Pons (tissue), 1 donor: ENCODE data around the gene HOXA1.

Experiments
- DNase-seq: peaks from one replicate; pipeline ENCODE4 v3.0.0-alpha.2; 2016; ENCODE audit warnings: low spot score

The HOXA1 gene

DNA sequence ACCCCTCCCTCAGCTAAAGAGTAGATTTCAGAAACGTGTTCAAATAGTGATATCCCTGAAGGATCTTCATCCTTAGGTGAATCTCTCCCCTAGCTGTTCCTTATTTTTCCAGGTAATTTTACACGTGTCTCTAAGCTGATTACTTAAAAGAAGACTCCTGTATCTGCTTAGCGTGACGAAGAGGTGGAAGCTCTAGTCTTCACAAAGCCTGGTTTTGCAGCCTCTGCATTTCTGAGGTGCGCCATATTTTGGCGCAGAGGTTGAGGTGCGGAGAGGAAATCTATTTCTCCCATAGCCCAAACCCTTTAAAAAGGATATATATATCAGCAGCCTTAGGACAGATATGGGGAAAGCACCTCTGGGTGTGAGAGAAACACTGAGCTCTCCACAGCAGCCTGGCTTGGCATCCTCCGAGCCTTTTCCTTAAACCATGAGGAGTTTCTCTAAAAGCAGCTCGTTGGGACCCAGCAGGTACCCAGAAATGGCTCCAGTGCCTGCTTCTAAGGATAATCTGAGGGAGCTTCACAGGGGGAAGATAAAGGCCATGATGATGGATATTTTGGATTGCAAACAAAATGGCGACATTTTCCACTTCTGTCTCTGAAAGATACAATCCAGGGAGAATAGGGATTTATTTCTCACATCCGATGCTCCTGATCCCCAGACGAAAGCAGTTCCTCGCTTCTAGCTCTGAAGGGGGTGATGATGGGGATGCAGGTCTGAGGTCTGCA is 9.7 kb upstream of the HOXA1 start:
- no peak for DNase-seq

DNA sequence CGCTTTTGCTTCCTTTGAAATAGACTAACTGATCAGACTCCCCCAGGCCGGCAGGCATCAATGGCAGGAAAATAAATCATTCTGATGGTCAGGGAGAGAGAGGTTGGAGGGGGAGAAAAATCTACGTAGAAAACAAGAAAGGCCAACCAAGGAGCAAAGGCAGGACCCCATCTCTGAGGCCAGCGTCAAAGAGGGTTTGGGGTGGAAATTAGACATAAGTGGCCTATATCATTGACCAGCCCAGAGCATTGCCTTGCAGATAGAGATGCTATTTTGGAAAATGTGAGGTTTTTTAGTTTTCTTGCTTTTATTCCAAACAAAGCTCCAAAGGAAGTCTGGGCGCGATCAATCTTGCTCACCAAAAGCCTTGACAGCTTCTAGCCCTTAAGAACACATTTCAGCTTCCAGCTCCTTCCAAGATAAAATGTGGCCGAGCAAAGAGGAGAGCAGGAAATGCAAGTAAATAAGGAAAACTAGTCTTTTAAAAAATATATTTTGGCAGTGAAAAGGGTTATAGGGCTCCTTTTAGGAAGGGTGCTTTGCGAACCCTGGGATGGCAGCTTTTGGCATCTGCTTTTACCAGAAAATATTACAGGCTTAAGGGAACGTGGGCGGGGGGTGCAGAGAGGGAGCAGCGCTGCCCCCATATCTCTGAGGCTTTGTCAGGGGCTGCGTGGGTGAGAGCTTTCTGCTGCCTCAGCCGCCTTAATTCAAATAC is 8.7 kb upstream of the HOXA1 start:
- no peak for DNase-seq

DNA sequence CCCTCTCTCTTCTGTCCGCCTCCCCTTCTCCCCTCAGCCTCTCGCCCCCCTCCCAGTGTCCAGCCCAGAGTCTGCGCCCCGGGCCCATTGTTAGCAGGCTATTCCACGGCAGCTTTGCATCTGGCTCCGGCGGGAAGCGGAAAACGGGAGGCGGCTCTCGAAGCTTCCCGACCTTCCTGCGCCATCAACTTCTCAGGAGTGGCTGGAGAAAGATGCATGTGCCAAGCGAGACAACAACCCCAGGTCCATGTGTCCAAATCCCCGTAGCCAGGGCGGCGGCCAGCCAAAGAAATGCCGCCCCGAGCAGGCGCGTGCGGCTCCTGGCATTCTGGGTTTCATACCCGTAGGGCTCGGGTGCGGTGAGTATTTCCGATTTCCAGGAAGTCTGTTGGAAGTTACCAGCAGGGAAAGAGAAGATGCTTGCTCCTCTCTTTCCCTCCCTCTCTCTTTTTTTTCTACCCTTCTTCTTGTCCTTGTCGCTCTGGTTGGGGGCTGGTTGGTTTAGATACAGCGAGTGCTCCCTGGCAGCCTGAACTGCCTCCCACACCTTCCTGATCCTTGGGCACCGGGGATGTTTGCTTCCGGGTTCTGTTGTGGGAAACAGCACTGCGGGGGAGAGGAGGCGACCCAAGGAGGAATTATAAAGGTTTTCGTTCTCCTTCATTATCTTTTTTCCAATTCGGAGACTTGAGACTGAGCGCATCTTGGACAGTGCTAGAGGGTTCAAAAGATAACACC is 7.9 kb upstream of the HOXA1 start:
- DNase-seq = no peak

DNA sequence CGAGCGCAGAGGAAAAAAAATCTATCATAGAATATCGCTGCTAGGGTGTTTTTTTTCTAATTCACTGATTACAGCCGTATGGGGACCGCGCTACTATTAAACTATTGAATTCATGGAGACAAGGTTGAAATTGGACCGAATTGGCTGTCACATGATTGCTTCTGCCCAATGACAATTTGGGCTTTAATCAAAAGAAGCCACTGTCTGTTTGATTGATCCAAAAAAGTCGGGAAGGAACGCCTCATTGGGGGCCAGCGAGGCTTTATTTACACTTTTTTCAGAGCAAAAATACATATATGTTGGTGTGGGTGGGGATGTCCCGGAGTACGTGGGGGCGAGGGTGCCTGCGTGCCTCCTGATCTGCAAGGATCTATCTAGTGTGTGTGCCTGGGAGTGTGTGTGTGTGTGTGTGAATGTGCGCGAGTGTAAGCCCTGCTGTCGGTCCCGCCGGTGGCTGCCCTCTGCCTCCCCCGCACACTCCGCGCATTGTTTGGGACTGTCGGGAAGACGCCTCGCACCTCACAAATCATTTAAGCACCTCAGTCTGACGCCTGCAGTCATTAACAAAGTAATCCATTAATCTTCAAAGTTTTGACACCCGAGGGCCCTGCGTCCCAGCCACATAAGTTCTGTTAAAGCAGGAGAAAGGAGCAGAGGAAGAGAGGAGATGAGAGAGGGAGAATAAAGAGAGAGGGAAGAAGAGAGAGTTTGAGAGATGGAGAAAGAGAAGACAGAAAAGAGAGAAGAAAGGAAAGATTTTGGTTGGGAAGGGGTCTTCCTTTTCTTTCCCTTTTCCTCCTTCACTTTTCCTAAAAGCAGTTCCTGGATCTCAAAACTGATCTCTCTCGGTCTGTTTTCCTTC is 7.0 kb upstream of the HOXA1 start, which contains the start of gene HOXA2:
Gene HOXA2, minus strand, starts transcription at position 103 of the 862 bp plus-strand sequence. CDS start 183 bp downstream, outside the sequence.
- no peak for DNase-seq

DNA sequence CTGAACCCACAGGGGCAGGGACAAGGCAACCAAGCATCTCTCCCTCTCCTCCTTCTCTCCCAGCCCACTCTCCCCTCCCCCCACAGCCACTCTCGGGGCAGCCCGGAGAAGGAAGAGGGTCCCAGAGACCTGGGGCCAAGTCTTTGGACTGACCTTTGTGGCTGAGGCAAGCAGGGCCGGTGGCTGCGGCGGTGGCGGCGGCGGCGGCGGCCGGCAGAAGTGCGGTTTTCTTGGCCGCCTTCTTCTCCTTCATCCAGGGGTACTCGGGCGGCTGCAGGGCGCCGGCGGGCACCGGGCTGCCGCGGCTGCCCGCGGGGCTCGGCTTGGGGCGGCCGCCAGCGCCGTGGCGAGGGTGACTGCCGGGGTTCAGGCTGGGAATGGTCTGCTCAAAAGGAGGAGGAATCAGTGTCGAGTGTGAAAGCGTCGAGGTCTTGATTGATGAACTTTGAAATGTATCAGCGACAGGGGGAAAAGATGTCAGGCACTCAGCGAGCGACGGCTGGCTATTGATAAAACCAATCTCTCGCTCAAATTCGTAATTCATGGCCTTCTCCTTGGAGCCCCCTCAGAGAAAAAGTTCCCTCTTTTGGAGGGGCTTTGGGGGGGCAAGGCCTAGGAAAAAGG is 6.3 kb upstream of the HOXA1 start:
- no peak for DNase-seq

DNA sequence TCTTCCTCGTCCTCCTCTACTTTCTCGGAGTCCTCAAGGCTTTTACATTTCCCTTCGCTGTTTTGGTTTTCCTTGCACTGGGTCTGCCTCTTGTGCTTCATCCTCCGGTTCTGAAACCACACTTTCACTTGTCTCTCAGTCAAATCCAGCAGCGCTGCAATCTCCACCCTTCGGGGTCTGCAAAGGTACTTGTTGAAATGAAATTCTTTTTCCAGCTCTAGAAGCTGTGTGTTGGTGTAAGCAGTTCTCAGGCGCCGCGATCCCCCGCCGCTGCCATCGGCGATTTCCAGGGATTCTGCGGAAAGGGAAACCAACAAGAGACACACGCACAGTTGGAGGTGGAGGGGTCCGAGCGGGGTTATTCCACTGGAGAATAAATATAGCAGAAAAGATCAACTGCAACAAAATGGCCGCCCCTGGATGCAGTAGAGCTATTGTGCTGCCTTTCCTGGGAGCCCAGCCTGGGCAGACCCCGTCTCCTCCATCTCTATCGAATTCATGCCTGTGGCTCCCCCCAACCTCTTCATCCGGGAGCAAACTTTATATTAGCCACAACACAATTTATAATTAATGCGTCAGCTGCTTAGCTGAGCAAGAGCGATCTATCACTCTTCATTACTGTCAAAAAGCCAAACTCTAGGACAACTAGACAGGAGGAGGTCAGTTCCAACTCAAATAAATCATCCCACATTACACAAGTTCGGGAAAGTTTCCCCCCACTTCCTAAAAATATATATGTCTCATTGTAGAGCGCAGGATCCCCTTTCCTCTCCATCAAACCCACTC is 5.6 kb upstream of the HOXA1 start:
- no peak for DNase-seq

DNA sequence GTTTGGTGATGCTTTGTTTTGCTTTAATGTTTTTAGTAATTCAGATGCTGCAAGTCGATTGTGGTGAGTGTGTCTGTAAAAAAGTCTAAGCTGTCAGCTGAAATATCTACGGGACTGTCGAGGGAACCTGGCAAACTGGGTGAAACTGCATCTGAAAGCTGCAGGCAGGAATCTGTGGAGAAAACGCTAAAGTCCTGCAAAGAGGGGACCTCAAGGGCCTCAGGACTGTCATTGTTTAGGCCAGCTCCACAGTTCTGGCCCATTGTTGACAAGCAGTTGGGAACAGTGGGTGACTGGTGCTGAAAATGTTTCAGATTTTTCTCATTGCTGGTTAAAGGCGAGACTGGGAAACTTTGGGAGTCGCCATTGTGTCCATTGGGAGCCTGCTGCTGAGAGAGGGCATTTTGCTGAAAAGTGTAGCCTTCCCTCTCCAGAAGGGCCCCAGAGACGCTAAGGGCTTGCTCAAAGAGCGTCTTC is 4.9 kb upstream of the HOXA1 start:
- DNase-seq = no peak

DNA sequence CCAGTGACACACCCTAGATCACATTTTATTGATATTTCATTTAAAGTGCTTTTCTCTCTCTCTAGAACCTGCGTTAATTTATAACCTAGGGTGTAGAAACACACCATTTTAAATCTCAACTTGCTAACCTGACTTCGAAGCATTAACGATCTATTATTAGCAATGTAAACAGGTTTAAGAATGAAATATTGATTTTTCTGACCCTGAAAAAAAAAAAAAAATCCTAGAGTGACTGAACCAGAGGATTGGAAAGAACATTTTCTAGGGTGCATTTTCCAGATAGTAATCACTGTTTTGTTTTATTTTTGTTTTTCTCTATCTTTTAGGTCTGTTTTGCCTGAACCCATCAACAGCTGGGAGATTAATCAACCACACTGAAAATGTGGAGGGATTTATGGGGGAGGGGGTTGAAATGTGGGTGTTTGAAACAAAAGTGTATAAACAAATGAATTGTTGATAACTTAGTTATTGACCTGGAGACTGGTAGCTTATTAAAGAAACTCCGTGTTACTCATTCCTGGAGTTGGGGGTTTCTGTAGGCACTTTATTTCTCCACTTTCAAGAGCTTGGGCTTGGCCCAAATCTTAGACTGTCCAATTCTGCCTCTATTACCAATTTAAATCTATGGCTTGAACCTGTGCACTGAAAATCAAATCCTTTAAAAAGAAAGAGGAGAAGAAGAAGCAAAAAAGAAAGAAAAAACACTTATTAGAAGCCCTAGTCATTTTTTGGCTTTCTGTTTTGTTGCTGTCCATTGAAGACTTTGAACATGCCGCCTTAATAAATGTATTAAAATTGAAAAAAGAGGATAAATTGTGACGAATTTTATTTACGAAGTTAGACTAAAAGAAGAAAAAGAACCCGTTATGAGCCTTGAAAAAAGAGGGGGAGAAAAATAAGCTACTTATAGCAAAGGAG is 3.9 kb upstream of the HOXA1 start:
- DNase-seq = no peak

DNA sequence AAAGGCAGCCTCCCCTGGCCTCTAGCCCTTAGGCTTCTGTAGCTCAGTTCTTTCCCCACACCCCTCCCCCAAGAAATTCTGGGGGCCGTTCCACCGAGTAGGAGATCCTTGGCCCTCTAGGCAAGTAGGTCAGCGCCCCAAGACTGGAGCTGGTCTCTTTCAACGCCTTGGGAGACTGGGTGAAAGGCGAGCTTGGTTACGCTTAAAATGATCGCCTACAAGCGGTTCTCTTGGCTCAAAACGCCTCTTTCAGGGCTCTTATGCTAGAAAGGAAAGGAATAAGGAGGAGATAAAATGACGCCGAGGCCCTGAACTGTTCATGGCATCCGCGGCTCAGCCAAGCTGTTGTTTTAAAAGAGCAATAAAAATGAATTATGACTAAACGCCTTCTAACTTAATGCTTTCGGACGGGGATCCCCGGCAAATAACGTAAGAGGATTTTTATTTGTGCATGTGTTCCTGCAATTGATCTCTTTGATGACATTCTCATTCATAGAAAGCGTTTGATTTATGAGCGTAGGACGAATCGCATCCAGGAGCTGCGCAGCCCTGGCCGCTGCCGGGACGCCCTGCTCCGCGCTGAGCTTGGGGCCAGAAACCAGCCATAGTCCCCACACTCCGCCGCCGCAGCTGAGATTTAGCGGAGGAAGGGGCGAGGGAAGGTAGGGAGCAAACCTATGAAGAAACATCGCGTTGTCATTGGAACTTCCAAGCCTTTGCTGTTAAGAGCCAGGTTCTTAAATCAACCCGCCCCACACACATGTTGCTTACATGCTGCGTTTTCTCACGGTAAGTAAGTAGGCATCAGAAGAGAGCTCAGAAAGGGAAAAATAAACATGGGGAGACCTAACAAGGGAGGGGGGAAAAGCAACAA is 3.0 kb upstream of the HOXA1 start:
- DNase-seq = no peak

DNA sequence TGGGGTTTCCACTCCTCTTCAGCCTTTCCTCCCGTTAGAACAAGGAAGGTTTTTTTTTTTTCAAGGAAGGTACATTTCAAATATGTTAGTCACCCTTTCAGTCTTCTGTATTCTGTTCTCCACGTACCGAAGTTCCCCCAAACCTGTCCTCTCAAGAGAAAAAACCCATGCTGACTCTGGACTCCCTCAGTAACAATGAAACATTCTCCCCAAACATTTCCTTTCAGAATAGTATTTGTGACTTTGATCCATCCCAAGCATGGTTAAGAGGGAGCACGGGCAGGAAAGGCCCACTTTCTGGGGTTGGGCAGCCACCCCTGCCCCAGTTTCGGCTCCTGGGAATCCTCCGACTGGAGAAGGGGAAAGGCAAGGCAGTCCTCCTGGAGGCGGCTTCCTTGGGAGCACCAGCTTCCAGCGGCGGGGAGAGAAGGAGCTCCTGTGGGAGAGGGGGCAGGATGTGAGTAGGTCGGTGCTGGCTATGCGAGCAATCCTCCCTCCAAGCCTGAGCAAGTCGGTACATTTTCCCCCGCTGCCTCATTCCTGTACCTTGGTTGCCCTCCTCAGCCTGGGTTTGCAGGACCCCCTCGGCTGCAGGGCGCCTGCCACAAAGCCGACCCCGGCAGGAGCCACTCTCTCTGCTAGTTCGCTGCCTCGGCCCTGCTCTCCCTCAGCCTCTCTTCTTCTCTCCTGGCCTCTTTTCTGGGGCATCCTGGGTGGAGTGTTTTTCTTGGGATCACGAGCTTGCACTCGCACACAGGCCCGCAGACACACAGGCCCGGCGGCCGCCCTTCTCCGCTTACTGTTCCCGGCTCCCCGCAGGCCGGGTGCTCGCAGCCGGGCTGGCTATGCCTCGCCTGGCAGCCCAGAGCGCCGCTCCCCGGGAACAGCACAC is 2.1 kb upstream of the HOXA1 start:
- no peak for DNase-seq

DNA sequence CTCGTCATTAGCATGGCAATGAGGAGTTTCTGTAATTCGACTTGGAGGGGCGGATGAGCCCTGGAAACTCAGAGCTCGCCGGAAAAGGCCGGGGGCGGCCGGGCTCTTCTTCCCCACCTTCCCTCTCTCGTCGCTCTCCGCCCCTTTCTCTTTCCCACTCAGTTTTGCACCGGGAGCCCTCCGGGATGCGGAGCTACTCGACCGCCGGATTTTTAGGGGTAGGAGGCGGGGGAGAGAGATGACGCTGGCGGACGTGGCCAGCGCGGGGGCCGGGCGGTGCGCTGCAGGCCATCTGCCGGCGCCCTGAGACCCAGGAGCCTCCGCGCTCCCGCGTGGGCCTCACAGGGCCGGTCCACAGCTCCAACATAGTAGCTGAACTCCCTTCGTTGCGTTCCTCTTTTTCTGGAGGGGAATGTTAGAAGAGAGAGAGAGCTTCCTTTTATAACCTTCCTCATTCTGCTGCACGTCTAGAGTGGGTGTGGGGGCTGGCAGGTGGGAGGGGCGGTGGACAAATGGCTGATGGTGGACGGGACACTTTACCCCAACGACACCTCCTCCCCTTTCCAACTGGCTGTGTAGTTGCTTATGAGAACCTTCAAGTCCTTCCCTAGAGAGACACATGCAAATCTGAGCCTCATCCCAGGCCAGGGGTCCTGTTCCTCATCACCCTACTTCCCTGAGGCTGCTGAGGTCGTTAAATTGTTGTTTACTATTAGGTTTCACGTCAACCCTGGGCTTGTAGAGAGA is 1.1 kb upstream of the HOXA1 start:
- no peak for DNase-seq

DNA sequence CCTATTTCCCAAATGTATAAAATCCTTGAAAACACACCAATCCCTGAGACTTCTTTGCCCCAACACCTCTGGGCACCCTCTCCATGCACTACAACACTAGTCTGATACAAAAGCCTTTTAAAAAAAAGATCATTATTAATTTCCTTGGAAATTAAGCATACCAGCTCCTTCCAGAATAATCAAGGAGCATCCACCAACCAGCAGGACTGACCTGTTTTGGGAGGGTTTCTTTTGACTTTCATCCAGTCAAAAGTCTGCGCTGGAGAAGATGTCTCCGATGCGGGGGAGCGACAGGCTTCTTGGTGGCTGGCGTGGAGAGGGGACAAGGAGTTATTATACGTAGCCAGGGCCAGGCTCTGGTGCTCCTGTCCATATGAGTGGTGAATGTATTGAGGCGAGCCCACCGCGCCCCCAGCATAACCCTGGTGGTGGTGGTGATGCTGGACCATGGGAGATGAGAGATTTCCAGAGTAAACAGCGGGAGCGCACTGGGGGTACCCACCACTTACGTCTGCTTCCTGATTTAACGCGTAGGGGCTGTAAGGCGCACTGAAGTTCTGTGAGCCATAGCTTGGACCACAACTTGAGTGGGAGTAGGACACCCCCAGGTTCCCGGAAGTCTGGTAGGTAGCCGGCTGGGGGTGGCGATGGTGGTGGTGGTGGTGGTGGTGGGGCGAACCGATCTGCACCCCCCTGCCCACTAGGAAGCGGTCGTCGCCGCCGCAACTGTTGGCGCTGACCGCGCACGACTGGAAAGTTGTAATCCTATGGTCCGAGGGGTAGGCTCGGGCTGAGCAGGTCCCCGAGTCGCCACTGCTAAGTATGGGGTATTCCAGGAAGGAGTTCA is 527 bp downstream of the HOXA1 start:
- no peak for DNase-seq

DNA sequence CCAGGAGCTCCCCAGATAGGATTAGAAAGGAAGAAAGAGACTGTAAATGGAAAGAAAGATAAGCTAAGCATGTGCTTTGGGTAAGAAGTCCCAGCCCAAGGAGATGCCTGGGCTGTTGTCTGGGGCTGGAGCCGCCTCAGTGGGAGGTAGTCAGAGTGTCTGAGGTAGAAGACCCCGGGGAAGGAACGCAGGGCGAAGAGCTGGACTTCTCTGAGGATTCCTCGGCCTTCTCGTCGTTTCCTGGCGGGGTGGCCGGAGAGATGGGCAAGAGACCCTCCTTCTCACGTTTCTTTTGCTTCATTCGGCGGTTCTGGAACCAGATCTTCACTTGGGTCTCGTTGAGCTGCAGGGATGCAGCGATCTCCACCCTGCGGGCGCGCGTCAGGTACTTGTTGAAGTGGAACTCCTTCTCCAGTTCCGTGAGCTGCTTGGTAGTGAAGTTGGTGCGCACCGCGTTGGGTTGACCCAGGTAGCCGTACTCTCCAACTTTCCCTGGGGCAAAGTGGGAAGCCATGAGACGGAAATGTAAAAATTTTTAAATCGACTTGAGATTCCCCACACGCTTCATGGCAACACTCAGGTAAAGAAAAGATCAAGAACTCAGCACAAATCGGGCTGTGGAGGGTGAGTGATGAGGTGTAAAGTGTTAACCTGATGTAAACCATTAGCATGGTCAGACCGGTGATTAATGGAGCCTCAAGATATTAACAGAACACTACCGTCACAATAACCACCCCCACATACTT is 1.3 kb downstream of the HOXA1 start:
- no peak for DNase-seq

DNA sequence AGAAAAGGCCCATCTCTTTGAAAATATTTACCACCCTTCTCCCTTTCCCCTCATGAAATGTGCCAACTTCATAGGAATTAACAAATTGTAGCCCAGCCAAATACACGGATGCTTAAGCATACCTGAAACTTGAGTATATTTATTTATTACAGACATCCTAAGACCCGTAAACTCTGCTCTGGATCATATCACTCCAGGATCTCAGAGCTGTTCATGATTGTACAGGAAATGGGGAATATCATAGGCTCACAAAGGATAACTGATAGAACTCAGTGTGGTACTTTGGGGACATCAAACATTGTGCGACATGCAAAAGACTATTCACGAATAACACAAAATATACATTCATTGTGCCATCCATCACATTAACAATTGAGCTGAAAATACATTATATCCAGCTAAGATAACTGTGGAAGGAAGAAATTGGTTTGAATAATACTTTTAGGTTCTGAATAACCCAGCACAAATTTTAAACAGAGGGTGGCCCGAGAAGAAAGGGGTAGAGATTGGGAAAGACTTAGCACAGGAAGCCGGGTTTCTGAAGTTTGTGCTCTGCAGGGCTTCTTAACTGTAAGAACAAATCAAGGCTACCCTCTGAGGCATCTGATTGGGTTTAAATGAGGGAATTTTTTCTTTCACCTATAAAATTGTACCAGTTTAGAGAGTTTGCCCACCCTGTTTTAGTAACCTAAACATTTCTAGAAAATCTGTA is 2.5 kb downstream of the HOXA1 start:
- DNase-seq = no peak

DNA sequence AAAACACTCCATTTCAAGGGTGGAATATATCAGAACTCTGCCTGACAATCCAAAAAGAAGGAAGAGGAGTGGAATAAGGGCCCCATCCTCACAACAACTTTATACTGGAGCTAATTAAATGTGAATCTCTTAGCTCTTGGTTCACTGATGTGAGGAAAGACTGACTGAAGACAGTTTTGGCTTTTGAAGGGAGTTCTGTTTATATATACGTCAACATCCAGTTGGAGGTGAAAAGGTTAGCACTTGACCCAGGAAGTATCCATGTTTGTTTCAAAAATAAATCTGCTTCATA is 3.0 kb downstream of the HOXA1 start:
- no peak for DNase-seq
